VCaP (cell line): Measurements from ENCODE around the gene SMAD2.
"Not testable (repeated sequence)": the region's sequence is repeated elsewhere in the genome, so short reads cannot be mapped to it uniquely, and the experiment has no call there.

Source experiments
- H3K27ac ChIP-seq: fragments of 450-650 bp; 2 replicates; pipeline ENCODE4 v1.5.1; 2017
- TF ChIP-seq, protein P1 (sequence below): fragments of 450-650 bp; conservative IDR thresholded peaks from 2 replicates; pipeline ENCODE4 v1.5.1; 2017; ENCODE audit warnings: mild to moderate bottlenecking, moderate library complexity

The SMAD2 gene

DNA sequence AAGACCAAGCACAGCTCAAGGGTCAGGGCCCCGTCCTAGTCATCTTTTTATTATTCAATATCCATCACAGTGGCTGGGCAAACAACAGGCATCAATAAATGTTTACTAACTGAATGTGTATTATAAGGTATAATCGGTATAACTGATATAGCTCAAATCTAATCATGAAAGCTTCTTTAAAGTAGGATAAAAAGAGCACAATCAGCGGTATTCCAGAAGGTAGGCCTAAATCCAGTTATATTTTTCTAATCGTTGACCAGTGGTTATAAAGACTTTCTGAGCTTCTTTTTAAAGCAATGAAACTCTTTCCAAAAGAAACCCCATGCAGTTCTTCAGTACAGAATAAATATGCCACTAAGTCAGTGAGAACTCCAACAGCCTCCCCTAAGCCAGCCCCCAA, 92.1 kb downstream of the SMAD2 start:
- H3K27ac ChIP-seq: no peak overlapping the region
- TF ChIP-seq, protein P1, sequence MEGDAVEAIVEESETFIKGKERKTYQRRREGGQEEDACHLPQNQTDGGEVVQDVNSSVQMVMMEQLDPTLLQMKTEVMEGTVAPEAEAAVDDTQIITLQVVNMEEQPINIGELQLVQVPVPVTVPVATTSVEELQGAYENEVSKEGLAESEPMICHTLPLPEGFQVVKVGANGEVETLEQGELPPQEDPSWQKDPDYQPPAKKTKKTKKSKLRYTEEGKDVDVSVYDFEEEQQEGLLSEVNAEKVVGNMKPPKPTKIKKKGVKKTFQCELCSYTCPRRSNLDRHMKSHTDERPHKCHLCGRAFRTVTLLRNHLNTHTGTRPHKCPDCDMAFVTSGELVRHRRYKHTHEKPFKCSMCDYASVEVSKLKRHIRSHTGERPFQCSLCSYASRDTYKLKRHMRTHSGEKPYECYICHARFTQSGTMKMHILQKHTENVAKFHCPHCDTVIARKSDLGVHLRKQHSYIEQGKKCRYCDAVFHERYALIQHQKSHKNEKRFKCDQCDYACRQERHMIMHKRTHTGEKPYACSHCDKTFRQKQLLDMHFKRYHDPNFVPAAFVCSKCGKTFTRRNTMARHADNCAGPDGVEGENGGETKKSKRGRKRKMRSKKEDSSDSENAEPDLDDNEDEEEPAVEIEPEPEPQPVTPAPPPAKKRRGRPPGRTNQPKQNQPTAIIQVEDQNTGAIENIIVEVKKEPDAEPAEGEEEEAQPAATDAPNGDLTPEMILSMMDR: no peak

DNA sequence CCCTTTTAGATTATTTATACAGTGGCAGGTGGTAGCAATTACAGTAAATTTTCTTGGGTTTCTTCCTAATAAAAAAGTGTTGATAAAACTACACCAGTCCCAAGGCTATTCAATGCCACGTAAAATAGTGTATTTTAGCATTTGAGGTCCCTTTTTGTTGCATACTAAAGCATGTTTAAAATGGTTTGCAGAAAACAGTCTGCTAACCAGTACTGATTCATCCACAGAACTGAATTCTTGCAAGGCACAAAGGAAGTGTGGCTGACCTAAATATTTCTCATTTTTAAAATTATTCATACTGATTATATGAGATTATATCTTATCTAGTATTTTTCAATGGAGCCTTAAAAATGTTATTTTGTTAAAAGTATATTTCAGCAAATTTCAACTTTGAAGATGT, 98.1 kb downstream of the SMAD2 start:
- TF ChIP-seq, protein P1: no peak

GRCh38 chr18:47831351-47831750, 99.1 kb downstream of the SMAD2 start:
- H3K27ac ChIP-seq: no peak overlapping the region
- TF ChIP-seq, protein P1: no peak

More for the DNA sequence above, 98.1 kb downstream of the SMAD2 start:
- no peak overlapping the region for H3K27ac ChIP-seq

- H3K27ac ChIP-seq: no peak overlapping the region
- TF ChIP-seq, protein P1: no peak
Measured at GRCh38 chr18:47830772-47831171, 99.7 kb downstream of the SMAD2 start.

- no peak overlapping the region for H3K27ac ChIP-seq
- TF ChIP-seq, protein P1: no peak
Measured at GRCh38 chr18:47829831-47830230, 100.6 kb downstream of the SMAD2 start.

DNA sequence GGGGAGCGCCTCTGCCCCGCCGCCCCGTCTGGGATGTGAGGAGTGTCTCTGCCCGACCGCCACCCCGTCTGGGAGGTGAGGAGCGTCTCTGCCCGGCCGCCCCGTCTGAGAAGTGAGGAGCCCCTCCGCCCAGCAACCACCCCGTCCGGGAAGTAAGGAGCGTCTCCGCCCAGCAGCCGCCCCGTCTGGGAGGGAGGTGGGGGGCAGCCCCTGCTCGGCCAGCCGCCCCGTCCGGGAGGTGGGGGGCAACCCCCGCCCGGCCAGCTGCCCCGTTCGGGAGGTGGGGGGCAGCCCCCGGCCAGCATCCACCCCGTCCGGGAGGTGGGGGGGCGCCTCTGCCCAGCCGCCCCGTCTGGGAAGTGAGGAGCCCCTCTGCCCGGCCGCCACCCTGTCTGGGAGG, 102.4 kb downstream of the SMAD2 start:
- not testable (repeated sequence) for H3K27ac ChIP-seq

DNA sequence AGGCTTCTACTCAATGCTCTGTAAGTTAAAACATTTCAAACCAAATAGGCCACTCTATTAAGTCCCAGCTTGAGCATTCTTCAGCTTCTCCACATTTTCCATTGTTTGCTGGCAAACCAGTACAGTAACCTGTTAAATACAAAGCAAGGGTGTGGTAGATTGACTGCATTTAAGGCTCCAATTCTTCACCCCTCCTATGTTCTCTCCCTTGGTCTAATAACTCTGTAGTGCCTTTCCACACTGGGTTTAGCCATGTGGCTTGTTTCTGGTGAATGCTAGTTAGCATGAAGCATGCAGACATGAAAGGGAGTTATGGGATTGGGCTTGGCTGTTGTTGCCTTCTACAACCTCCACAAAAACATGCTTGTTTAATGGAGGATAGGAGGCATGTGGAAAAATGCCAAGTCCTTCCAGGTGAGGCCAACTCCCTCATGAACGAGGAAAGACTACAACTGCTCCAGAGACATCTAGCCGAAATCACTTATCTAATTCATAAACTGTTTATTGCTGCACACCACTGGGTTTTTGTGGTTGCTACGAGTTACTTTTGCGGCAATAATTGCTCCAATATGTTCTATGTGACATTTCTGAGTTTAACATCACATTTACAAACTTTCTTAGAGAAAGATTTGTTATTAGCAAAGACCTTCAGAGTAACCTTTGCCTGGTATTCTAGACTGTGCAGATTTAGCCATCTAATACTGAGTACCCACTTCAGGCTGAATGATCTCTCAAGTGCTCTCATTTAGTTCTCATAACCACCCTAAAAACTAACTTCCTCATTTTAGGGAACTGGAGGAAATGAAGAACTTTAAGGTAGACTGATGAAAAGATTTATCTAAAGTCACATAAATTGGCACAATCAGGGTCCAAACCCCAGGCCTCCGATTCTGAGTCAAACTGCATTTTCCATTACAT, 104.0 kb downstream of the SMAD2 start:
- TF ChIP-seq, protein P1: no peak
- no peak overlapping the region for H3K27ac ChIP-seq

DNA sequence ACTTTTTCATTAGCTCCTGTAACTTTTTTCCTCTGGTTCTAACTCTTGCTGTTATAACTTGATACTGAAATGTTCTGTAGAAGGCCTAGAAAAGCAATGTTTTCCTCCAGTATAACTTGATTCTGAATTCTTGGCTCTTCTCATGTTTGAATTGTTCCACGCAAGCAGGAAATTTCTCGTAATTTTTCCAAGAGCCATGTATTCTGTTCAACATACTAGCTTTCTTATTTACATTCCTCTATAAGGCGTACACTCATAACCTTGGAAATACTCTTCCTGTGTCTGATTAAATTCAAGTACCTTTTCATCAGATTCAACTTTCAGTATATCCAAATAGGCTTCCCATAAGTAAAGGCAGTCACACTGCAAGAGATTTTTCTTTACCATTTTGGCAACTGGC, 109.1 kb downstream of the SMAD2 start:
- peak overlapping the region; percentile 1; the same call in 1 of the 2 replicates for H3K27ac ChIP-seq
- TF ChIP-seq, protein P1: no peak
